GM18505 (cell line): ENCODE data around the gene SPARCL1.
A peak's percentile ranks its signal among the peaks of the same experiment; 100 is the strongest.

Experiments
- ATAC-seq: cut with Tn5 transposase; IDR thresholded peaks from one replicate; pipeline ENCODE4 v1.9.1; 2021; ENCODE audit not compliant: unreplicated experiment
- POLR2A ChIP-seq: IDR thresholded peaks from 4 replicates; pipeline ENCODE4 v1.6.1; 2011; ENCODE audit warnings: borderline replicate concordance; ENCODE audit not compliant: insufficient read depth, insufficient read length; ENCODE audit errors: extremely low read depth

SPARCL1 gene

DNA sequence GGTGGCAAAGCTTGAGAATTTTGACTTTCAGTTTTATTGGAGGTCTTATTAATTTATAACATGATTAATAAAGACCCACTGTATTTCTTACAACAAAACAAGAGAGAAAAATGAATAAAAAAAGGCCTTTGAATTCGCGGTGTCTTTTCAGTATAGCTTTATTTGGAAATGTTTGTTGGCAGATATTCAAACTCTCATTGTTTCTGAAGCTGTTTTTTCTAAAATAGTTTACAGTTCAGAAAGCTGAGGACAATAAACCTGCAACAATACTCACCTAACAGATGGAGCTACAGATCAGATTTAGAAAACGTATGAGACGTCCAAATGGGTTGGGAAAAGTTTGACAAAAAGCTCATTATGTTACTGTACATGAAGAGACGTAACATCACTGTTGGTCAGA, 2.4 kb upstream of the SPARCL1 start:
- no peak for ATAC-seq

DNA sequence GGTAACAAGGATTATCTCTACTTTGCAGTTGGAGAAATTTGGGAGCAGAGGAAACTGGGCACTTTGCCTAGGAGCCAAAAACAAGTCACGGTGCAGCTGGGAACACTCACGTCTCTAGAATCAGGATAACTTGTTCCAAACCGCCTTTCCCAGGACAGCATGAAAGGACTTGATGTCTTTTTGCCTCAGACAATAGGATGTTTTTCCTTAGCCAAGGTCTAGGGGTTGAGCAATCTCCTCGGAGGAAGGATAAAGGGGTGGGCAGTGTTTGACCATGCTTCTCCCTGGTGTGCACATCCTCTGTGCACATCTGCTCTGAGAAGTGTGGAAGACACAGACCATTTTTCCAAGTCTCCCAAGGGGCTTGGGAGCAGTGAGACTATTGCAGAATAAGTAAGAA, 1.7 kb upstream of the SPARCL1 start:
- ATAC-seq: no peak
- TF ChIP-seq POLR2A: no peak

More for the DNA sequence above, 2.4 kb upstream of the SPARCL1 start:
- TF ChIP-seq POLR2A: no peak

DNA sequence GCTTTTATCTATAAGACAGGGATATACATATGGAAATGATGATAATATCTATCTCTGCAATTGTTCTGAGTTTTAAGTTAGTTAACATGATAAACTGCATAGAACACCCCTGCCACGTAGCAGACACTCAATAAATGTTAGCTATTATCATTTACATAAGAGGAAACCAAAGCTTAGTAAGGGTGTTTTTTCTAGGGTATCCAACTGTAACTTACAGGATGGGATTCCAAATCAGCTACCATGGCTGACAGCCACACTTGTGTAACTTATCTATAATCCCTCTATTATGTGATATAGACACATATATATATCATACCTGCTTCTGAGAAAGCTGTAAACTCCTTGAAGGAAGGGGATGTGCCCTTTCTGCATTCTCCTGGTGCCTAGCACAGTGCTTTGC, 1.1 kb upstream of the SPARCL1 start:
- no peak for ATAC-seq

DNA sequence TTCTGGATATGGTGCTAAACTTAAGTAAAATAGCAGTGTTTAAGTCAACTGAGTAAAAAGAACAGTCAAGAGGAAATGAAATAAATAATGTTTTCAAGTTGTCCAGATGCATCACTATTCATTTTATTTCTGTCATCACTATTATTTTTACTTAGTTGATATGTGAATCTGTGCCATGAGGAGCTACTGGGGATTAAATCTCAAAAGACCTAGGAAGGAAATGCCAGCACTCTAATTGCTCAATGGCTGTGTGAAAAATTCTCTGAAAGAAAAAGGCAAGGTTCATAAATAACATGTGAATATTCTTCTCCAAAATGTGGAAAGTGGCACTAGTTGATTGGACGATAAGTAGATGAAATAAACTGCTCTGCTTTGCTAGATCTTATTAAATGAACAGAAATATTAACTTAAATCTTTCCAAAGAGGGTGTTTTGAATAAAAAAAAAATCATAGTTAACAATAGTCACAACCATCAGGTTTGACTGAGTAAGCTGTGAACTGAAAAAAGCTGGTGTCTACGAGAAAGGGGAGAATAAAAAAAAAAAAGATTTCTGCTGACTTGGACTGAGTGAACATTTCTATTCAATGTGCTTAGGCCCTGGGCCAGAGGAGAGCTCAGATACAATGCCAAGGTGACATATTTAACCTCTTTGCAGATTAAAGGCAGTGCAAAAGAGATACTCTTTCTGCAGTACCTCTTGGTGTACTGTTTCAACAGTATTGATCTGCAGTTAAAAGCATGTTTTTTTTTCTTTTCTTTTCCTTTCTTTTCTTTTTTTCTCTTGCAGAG, 1.6 kb downstream of the SPARCL1 start:
- no peak for TF ChIP-seq POLR2A
- no peak for ATAC-seq

More for the DNA sequence above, 1.1 kb upstream of the SPARCL1 start:
- no peak for TF ChIP-seq POLR2A

DNA sequence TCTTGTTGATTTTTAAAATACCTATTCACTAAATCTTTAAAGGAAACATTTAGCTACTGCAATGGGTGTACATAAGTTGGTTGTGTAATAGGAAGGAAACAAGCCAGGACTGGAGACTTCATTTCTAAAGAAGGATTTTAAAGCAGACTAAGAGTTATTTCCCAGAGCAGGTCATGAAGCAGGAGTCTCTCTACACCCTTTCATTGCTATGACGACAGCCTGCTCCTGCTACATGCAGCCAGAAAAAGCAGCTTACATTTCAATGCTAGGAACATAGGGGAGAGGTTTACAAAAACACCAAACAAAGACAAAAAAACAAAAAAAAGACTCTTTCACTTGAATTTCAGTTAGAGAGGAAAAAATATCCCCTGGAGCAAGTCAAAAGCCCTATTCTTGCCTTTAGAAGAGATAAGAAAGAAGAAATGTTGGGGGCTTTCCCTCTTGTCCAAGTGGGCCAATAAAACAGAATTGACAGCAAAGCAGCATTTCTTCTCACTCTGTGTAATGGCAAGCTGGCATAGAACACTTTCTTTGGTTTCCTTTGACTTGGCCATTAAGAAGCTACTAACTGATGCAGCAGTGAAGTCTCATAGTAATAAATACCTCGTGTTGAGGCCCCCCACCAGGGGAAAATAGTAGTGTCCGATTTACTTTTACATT, 3.4 kb downstream of the SPARCL1 start:
- no peak for TF ChIP-seq POLR2A
- no peak for ATAC-seq

DNA sequence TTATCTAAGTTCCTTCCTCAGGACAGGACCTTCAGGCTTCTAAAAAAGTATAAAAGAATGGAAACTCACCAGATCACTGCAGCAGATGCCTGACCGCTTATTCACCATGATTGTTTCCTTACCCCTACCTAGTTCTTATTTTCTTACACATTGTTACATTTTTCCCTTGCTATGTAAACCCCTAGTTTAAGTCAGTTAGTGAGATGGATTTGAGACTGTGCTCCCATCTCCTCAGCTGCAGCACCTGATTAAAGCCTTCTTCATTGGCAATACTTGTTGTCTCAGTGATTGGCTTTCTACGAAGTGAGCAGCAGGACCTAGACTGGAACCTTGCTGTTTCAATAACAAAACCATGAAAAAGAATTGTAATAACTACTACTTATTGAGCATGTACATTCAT, 4.7 kb downstream of the SPARCL1 start:
- no peak for ATAC-seq
- no peak for TF ChIP-seq POLR2A

DNA sequence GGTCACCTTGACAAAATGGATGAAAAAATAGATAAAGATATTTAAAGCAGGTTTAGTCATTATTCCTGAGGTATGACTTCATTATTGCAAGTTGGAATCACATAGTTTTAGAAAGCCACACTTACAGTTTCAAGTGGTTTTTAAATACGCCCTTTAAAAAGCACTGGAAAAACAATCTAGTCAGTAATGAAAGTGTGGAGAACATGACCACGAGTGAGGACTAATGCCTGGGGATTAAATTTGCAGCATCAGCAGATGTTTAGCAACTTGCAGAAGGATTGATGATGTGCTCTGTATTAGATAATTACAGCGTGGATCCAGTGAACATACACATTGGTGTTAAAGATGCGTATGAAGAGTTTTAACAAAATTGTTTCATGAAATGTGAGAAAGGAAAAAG, 5.9 kb downstream of the SPARCL1 start:
- TF ChIP-seq POLR2A: no peak
- no peak for ATAC-seq

DNA sequence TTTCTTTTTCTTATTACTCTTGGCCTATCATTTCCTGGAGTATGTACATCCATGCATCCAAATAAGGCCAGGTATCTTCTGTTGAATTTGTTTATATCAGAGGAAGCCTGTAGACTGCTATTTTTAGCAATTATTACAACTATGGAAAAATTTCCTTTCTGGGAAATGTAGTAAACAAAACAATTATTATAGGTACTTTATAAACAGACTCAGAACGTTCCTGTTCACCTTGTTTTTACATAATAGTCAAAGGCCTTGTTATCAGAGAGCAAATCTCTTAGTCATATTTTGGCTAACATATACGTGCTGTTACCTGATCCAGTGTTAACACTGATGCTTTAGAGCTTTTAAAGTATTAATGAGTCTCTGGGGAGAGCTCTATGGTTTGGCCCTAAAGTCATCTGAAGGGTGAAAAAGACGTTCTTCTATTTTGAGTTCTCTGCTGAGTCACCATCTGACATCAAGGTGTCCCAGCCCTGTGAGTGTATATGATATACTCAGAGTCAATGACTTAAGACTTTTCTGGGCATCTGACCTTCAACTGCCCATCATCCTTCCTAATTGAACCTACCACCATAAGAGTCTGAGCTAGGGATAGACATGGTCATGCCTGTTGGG, 7.3 kb downstream of the SPARCL1 start:
- ATAC-seq: peak; percentile 70
- TF ChIP-seq POLR2A: no peak

DNA sequence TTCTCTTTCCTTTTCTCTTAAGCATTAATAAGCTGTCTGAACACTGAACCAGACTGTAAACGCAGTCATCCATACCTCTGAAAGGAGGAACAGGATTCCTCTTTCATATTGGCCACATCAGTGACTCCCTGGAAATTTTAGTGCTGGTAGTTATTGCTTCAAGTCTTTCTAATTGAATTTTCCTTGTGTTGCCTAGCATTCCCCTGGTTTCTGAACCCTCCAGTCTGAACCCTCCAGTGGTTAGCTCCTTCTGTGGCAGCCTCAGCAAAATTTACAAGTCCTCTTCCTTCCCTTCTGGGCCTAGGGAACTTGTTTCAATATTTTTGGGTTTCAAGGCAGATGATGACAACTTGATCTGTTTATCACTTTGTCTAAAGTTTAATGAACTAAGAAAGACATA, 7.9 kb downstream of the SPARCL1 start:
- ATAC-seq: no peak

DNA sequence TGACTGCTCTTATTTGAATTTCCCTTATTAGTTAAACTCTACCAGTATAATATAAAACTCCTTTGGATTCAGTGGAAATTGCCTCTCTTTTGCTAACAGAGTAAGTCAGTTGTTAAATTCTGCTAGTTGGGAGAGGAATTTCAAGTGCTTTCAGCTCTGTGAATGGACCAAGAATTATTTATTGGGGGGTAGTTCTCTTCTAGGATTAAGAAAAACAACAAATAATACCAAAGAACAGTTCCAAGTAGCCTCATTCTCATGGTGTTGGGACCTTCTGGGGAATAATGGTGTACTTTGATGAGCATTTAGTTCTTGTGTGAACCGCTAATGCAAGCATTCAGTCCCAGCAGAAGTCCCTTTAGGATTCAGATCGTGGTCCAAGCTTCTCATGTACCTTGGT, 11.6 kb downstream of the SPARCL1 start:
- TF ChIP-seq POLR2A: no peak
- ATAC-seq: no peak

More for the DNA sequence above, 7.9 kb downstream of the SPARCL1 start:
- TF ChIP-seq POLR2A: no peak

DNA sequence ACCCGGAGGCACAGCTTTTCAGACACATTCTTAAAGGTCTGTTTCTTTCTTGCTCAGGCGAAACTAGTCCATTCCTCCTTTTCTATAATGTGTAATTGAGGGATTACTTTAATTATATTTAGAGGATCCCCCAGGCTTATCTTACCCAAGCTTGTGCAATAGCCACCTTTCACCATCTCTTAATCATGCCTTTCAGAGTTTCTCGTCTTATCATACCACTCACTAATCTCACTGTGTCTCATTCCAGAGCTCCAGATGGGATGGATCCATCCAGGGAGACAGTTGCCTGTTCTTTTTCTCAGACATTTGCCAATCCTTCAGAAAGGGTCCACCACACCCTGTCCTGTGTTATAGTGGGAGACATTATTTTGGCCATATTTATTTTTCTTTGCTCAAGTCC, 12.5 kb downstream of the SPARCL1 start:
- ATAC-seq: no peak
- TF ChIP-seq POLR2A: no peak

DNA sequence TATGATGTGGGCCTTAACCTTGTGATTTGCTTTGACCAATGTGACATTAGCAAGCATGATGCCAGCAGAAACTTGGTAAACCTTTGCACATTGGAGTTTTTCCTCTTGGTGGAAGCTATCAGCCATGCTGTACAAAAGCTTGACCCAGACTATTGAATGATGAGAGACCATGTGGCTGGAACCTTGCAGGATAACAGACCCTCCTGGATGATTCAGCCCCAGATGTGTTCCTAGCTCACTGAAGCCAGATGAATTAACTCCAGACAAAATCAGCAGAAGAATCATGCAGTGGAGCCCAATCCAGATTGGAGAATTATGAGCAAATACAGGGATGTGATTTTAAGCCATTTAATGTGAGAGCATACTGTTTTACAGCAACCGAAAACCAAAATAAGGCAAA, 16.8 kb downstream of the SPARCL1 start:
- ATAC-seq: no peak
- no peak for TF ChIP-seq POLR2A

DNA sequence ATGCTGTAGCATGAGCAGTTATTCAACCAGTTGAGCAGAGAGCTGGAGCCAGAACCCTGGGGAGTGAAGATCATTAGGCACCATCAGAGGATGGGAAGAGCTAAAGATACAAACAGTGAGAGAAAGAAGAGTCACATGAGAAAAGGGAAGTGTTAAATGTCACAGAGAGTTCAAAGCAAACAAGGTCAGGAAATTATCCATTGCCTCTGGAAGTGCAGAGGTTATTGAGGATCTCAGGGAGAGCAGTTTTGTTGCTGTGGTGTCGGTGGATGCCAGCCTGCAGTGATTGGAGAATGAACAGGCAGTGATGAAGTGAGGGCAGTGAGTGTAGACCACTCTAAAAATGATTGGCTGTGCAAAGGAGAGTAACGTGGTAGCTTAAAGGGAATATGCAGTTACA, 17.7 kb downstream of the SPARCL1 start:
- no peak for TF ChIP-seq POLR2A
- no peak for ATAC-seq

DNA sequence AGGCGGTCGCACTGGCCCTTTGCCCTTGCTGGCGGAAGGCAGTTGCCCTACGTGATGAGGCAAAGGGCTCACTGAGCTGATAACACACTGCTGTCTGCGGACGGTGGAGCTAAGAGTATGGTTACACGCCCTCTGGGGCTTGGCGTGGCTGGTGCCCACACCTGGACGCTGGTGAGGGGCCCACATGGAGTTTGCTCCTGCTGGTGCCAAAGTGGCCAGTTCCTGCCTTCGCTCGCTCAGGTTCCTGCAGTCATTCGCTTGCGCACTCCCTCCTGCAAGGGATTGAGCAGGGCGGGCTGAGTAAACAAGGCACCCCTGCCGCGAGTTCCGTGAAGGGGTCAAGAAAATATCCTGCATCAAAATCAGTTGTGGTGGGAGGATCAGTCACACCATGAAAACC, 18.4 kb downstream of the SPARCL1 start:
- TF ChIP-seq POLR2A: no peak
- ATAC-seq: no peak
